Neural cell (in vitro differentiated cells): ENCODE measurements around the gene ZNF483.

Experiments used
- CTCF ChIP-seq: fragments of 450-650 bp; IDR thresholded peaks from 2 replicates; pipeline ENCODE4 v1.5.1; 2014; ENCODE audit warnings: antibody characterized with exemption, mild to moderate bottlenecking, moderate library complexity; ENCODE audit not compliant: poor library complexity, severe bottlenecking
- EZH2 ChIP-seq: fragments of 200-600, 300-800 bp; shearing (Covaris generic), sonication (generic); IDR thresholded peaks from 2 replicates; pipeline ENCODE4 v1.6.1; 2014; ENCODE audit warnings: antibody characterized with exemption, low read length, borderline replicate concordance, mild to moderate bottlenecking; ENCODE audit not compliant: insufficient read depth, poor library complexity, severe bottlenecking
- POLR2AphosphoS5 ChIP-seq: IDR thresholded peaks from 2 replicates; pipeline ENCODE4 v1.6.1; 2012
- RAD21 ChIP-seq: fragments of 450-650 bp; conservative IDR thresholded peaks from 2 replicates; pipeline ENCODE4 v1.6.1; 2014; ENCODE audit warnings: antibody characterized with exemption, mild to moderate bottlenecking, moderate library complexity
- REST ChIP-seq: IDR thresholded peaks from 2 replicates; pipeline ENCODE4 v1.6.1; 2012; ENCODE audit warnings: borderline replicate concordance

- TF ChIP-seq RAD21 (no peak), EZH2 (no peak), POLR2AphosphoS5 (no peak), CTCF (no peak), REST (no peak)
Observed at GRCh38 chr9:111610149-111610548, 85.2 kb downstream of the ZNF483 start.
